BE2C (cell line): ENCODE results near the gene MEGF11.

Experiments
- DNase-seq: peaks from one replicate; pipeline ENCODE4 v3.0.0-alpha.2; 2020
- H3K27me3 ChIP-seq: fragments of 250-450 bp; sonication (Bioruptor Pico); 2 replicates; pipeline ENCODE4 v1.5.1; 2020; ENCODE audit warnings: mild to moderate bottlenecking
- H3K36me3 ChIP-seq: fragments of 250-450 bp; sonication (Bioruptor Pico); 2 replicates; pipeline ENCODE4 v1.5.1; 2020; ENCODE audit warnings: mild to moderate bottlenecking
- H3K4me1 ChIP-seq: fragments of 250-450 bp; sonication (Bioruptor Pico); 2 replicates; pipeline ENCODE4 v1.5.1; 2020
- H3K4me3 ChIP-seq: 2 replicates; pipeline ENCODE4 v1.5.1; 2011; ENCODE audit warnings: low read depth, low read length
- H3K9me3 ChIP-seq: fragments of 250-450 bp; sonication (Bioruptor Pico); 2 replicates; pipeline ENCODE4 v1.5.1; 2020
- TF ChIP-seq, protein P1 (sequence below): IDR thresholded peaks from 2 replicates; pipeline ENCODE4 v1.5.1; 2012; ENCODE audit warnings: mild to moderate bottlenecking, low read depth, low read length

The MEGF11 gene

DNA sequence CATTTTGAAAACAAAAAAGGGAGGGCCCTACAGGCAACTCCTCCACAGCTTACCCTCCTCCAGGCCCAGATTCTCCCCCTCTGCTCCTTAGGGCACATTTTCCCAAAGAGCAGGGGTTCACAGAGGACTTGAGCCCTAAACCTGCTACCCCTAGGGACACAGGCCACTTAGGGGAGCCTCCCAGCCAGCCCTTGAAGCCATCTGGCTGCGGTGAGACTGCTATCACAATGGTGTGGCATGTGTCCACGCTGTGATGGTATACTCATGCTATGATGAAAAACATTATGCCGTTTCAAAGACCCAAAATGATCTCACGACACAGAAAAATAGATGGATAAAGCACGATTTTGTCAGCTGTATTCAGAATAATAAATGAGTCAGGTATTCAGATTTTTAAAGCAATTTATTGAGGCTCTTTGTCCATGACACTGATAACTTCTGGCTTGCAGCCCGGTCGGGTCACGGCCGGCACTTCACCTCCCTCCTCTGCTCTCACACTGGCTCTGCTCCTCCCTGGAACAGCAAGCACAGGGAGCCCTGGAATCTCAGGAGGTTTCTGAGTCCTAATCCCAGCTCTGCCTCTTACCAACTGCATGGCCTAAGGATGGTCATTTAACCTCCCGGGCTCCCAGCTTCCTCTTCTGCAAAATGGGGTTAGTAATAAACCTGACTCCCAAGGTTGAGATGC, 115.3 kb downstream of the MEGF11 start:
- H3K4me1 ChIP-seq = peaks cover 14% of the 10 kb centered on the region
- no peaks in the 10 kb centered on the region for H3K9me3 ChIP-seq
- H3K4me3 ChIP-seq = no peak overlapping the region
- H3K36me3 ChIP-seq = no peaks in the 10 kb centered on the region
- no peaks in the 10 kb centered on the region for H3K27me3 ChIP-seq
- TF ChIP-seq, protein P1, sequence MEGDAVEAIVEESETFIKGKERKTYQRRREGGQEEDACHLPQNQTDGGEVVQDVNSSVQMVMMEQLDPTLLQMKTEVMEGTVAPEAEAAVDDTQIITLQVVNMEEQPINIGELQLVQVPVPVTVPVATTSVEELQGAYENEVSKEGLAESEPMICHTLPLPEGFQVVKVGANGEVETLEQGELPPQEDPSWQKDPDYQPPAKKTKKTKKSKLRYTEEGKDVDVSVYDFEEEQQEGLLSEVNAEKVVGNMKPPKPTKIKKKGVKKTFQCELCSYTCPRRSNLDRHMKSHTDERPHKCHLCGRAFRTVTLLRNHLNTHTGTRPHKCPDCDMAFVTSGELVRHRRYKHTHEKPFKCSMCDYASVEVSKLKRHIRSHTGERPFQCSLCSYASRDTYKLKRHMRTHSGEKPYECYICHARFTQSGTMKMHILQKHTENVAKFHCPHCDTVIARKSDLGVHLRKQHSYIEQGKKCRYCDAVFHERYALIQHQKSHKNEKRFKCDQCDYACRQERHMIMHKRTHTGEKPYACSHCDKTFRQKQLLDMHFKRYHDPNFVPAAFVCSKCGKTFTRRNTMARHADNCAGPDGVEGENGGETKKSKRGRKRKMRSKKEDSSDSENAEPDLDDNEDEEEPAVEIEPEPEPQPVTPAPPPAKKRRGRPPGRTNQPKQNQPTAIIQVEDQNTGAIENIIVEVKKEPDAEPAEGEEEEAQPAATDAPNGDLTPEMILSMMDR = no peak
- peak; percentile 49 for DNase-seq

DNA sequence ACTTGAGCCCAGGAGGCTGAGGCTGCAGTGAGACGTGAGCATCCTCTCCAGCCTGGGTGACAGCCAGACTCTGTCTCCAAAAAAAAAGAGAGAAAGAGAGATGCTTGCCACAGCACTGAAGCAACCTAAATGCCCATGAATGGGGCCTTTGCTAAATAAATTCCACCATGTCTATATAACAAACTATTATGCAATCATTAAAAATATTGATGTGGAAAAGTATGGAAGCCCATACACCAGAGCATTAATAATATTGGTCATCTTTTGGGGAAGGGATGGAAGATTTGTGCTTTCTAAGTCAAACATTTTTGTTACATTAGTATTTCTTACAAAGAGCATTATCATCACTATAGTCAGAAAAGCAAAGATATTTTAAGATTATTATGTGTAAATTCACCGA, 116.6 kb downstream of the MEGF11 start:
- Histone ChIP-seq H3K4me3 (no peak overlapping the region), H3K4me1 (peaks cover 14% of the 10 kb centered on the region), H3K27me3 (no peaks in the 10 kb centered on the region), H3K36me3 (no peaks in the 10 kb centered on the region), H3K9me3 (no peaks in the 10 kb centered on the region)
- TF ChIP-seq, protein P1 = no peak
- no peak for DNase-seq

DNA sequence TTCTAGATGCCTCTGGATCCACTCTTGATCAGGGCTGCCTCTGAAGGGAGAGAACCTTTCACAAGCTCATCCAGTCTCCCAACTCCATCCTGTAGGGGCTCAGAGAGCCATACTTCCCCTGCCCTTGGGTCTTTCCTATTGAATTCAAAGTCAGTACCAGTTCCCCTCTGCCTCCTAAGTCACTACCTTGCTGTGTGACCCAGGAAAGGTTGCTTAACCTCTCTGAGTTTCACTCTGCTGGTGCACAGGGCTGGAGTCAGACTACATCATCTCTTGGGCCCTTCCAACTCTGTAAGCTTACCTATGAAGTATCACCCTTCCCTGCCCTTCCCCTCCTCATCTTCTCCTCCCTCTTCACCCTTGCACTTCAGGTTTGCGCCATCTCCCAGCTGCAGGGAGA, 117.9 kb downstream of the MEGF11 start:
- no peaks in the 10 kb centered on the region for H3K36me3 ChIP-seq
- DNase-seq = no peak
- H3K27me3 ChIP-seq = no peaks in the 10 kb centered on the region
- no peak overlapping the region for H3K4me3 ChIP-seq
- no peaks in the 10 kb centered on the region for H3K9me3 ChIP-seq
- TF ChIP-seq, protein P1 = no peak
- peaks cover 14% of the 10 kb centered on the region for H3K4me1 ChIP-seq

DNA sequence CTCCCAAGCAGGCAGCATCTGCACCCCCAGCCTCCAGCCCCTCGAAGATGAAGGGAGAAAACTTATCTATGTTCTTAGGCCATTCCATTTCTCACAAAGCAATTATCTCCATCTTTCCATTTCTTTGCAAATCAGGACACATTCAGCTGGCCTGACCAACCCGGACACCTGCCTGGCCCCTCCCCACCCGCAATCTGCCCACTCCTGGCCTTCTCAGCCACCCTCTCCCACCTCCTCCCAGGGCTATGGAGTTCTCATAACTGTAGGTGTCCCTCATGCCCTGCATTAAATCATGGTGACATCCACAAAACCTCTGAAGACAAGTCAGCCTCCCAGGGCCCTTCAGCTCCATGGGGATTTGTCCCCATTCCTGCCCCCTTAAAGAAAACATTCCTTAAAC, 119.3 kb downstream of the MEGF11 start:
- H3K4me3 ChIP-seq = no peak overlapping the region
- no peaks in the 10 kb centered on the region for H3K36me3 ChIP-seq
- H3K4me1 ChIP-seq = peaks cover 14% of the 10 kb centered on the region
- TF ChIP-seq, protein P1 = no peak
- no peaks in the 10 kb centered on the region for H3K9me3 ChIP-seq
- H3K27me3 ChIP-seq = no peaks in the 10 kb centered on the region
- DNase-seq = no peak

DNA sequence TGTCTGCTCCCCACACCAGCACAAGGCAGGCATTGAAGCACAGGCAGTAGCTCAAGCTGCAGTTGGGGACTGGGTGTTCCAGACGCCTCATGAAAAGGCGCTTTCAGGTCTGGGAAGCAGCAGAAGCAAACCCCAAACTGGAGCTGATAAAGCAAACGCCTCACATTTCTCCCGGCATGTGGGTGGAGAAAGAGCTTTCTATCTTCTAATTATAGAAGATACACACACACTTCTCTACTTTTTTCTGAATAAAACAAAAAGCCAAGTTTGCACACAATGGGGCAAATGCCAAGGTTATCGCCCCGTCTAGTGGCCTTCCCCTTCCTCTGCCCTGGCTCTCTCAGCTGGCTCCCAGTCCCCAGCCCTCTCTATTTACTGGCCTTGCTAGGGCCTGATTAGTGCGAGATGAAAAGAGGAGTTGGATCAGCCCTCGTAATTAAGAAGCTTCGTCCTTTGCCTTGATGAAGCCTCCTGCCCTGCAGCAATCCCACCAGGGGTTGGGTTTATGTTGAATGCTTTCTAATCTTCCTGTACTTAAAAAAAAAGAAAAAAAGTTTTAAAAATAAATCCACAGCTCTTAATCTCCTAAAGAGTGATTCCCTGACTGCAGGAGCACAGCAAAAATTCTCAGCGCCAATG, 120.2 kb downstream of the MEGF11 start:
- H3K4me3 ChIP-seq = no peak overlapping the region

More for the DNA sequence above, 120.2 kb downstream of the MEGF11 start:
- H3K36me3 ChIP-seq = no peaks in the 10 kb centered on the region
- TF ChIP-seq, protein P1 = no peak
- H3K4me1 ChIP-seq = peaks cover 5% of the 10 kb centered on the region
- DNase-seq = no peak
- H3K9me3 ChIP-seq = no peaks in the 10 kb centered on the region
- no peaks in the 10 kb centered on the region for H3K27me3 ChIP-seq
